GM18505 (cell line): ENCODE results near the gene IFIT3.
A peak's percentile ranks its signal among the peaks of the same experiment; 100 is the strongest.

Experiments used
- ATAC-seq: cut with Tn5 transposase; IDR thresholded peaks from one replicate; pipeline ENCODE4 v1.9.1; 2021; ENCODE audit not compliant: unreplicated experiment
- POLR2A ChIP-seq: IDR thresholded peaks from 4 replicates; pipeline ENCODE4 v1.6.1; 2011; ENCODE audit warnings: borderline replicate concordance; ENCODE audit not compliant: insufficient read depth, insufficient read length; ENCODE audit errors: extremely low read depth

IFIT3 gene

GRCh38 chr10:89332123-89332633 is 4.4 kb downstream of the IFIT3 start:
- TF ChIP-seq POLR2A, result peak; percentile 46
- ATAC-seq, result peak; percentile 45

- no peak for TF ChIP-seq POLR2A
- no peak for ATAC-seq
Measured at GRCh38 chr10:89335226-89335625, 7.4 kb downstream of the IFIT3 start.

- no peak for TF ChIP-seq POLR2A
- no peak for ATAC-seq
Measured at GRCh38 chr10:89336241-89336640, 8.4 kb downstream of the IFIT3 start.

DNA sequence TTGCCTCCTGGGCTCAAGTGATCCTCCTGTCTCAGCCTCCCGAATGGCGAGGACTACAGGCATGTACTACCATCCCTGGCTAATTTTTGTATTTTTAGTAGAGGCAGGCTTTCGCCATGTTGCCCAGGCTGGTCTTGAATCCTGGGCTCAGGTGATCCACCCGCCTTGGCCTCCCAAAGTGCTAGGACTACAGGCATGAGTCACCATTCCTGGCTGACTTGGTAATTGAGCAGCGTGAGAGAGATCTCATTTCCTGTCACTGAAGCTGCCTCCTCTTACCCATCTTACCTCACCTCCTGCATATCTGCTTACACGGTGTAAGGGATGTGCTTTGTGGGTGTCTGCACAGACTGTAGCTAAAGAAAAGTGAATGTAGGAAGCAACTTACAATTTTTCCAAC is 9.7 kb downstream of the IFIT3 start:
- ATAC-seq, result no peak
- no peak for TF ChIP-seq POLR2A

- ATAC-seq, result no peak
- no peak for TF ChIP-seq POLR2A
Measured at GRCh38 chr10:89338713-89339112, 10.9 kb downstream of the IFIT3 start.

- ATAC-seq, result no peak
- TF ChIP-seq POLR2A, result no peak
Measured at GRCh38 chr10:89339875-89340274, 12.1 kb downstream of the IFIT3 start.

DNA sequence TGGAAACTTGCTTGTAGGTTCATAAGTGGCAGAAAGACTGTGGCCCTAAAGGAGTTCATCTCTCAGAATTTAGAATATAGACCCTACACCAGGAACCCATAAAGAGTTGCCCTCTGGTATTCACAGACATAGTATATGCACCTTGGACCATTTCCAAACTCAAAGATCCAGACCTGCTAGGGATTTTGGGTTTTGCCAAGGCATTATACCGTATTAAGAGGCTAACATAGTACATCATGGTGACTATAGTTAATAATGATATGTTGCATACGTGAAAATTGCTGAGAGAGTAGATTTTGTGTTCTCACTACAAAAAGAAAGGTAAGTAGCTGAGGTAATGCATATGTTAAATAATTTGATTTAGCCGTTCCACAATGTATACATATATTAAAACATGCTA is 13.9 kb downstream of the IFIT3 start:
- TF ChIP-seq POLR2A, result no peak
- ATAC-seq, result no peak

- TF ChIP-seq POLR2A, result no peak
- ATAC-seq, result no peak
Measured at GRCh38 chr10:89342206-89342958, 14.6 kb downstream of the IFIT3 start.

- TF ChIP-seq POLR2A, result no peak
- no peak for ATAC-seq
Measured at GRCh38 chr10:89343089-89343767, 15.4 kb downstream of the IFIT3 start.

- no peak for TF ChIP-seq POLR2A
- no peak for ATAC-seq
Measured at GRCh38 chr10:89344156-89344555, 16.4 kb downstream of the IFIT3 start.

DNA sequence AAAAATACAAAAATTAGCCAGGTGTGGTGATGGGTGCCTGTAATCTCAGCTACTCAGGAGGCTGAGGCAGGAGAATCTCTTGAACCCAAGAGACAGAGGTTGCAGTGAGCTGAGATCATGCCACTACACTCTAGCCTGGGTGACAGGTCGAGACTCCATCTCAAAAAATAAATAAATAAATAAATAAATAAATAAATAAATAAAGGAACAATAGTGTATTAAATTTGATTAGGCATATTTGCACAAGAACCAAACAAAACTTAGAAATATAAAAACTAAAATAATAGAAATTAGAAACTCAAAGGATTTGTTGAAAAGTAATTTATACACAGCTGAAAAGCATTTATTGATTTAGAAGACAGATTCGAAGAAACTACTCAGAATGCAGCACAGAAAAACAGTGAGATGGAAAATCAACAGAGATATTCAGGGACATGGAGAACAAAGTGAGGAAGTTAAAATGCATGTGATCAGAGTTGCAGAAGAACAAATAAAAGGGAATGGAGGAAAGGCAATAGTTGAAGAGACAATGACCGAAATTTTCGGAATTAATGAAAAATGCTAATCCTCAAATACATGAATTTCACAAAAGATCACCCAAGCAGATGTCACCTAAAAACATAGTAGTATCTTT is 17.7 kb downstream of the IFIT3 start:
- no peak for ATAC-seq
- TF ChIP-seq POLR2A, result no peak

GRCh38 chr10:89346405-89347254 is 18.8 kb downstream of the IFIT3 start:
- ATAC-seq, result no peak
- TF ChIP-seq POLR2A, result no peak
